GM18511 (cell line): Measurements from ENCODE around the gene VGLL4.

Source experiments
- ATAC-seq: cut with Tn5 transposase; IDR thresholded peaks from one replicate; pipeline ENCODE4 v1.9.1; 2021; ENCODE audit warnings: mild to moderate bottlenecking, moderate library complexity; ENCODE audit not compliant: unreplicated experiment

VGLL4 gene

DNA sequence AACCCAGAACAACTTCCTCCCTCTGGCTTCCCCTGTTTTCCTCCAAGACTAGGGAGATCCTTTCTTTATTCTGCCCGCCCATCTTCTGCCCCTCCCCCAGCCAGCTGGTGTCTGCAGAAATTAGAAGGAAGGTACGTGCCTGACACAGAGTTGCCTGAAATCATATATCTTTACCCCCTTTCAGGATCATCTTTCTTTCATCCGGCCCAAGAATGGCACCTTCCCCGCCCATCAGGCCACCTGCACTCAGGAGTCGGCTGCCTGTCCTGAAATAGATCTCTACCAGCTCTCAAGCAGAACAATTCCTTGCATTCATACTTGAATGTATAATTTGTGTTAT is 133.7 kb downstream of the VGLL4 start:
- no peak for ATAC-seq

DNA sequence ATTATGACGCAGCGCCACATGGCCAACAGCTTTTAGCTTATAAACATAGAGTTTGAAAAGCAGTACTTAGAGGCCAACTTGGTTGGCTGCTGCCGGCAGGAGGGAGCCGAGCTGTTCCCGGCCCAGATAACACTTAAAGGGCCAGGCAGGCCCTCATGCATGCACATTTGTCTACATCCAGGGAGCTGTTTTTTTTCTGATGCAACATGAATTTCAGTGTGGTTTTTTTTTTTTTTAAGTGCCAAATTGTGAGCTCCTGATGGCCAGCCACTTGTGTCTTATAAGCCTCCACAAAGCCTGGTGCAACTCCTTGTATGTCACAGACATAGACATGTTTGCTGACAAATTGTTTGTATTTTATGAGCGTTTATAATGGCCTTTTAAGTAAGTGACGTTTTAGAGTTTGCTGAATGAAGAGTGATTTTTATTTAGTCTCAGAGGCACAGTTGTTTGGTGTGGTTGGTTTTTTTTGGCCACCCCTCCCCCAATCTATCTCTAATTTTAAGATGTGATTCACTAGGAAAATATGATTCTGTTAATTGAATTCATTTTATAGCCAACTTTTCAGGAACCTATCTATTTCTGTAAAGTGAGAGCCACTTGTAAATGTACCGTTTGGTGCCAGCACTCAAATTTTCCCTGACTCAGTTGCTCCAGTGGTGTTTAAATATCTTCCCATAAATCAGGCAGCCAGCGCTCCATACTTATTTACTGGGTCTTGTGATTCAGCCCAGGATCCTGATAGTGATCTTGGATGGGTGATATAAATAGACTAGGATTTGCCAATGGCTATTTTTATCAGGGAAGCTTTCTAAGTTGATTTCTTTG is 134.3 kb downstream of the VGLL4 start:
- ATAC-seq = no peak

- ATAC-seq = no peak
Measured at GRCh38 chr3:11508346-11509172, 135.2 kb downstream of the VGLL4 start.

- ATAC-seq = no peak
Measured at GRCh38 chr3:11507719-11508118, 136.0 kb downstream of the VGLL4 start.
